B cell (primary cell): ENCODE results near the gene STAG1. TPM values are rescaled to one million over a fixed set of nuclear protein-coding genes. Genes with fewer than 3 reads are reported as not detected.
"Not testable (repeated sequence)": the region's sequence is repeated elsewhere in the genome, so short reads cannot be mapped to it uniquely, and the experiment has no call there.

Experiments
- ATAC-seq: fragments of 200-7000 bp; cut with Tn5 transposase; one replicate; pipeline ENCODE4 v1.10.0; 2021; ENCODE audit warnings: low read depth, mild to moderate bottlenecking, moderate number of reproducible peaks, moderate library complexity
- CTCF ChIA-PET: fragments of 350-600 bp; sonication (Branson Sonifier 250); formaldehyde crosslinking; loops from one replicate; lab custom pipeline; 2021; ENCODE audit warnings: antibody characterized with exemption, inconsistent platforms; lab: Charles Lee
- POLR2A ChIA-PET: fragments of 350-600 bp; sonication (Branson Sonifier 250); formaldehyde crosslinking; loops from one replicate; lab custom pipeline; 2021; ENCODE audit warnings: antibody characterized with exemption; lab: Charles Lee
- DNase-seq: peaks from one replicate; pipeline ENCODE4 v3.0.0; 2013
- H2AFZ ChIP-seq: 2 replicates; pipeline ENCODE4 v1.6.1; 2012; ENCODE audit warnings: mild to moderate bottlenecking, low read depth, low read length; ENCODE audit not compliant: insufficient read depth, poor library complexity, severe bottlenecking
- H3K27ac ChIP-seq, 2 donors: 1 replicate in 1 of 2; 2 replicates in 1 of 2; pipeline ENCODE4 v1.5.1; 2012 to 2013; ENCODE audit warnings: low read length in 2 of 2, mild to moderate bottlenecking in 2 of 2, moderate library complexity in 1 of 2
- H3K27me3 ChIP-seq, 4 experiments: fragments of 200-600 bp in 1 of 4; sonication (generic) in 1 of 4; replicated peaks in 1 of 4; 1 replicate in 2 of 4; 2 replicates in 2 of 4; pipeline versions ENCODE4 v1.6.1 to v1.7.0; 2013 to 2016; ENCODE audit warnings: low read length in 3 of 4, mild to moderate bottlenecking in 2 of 4, mixed read lengths in 1 of 4, moderate library complexity in 1 of 4; ENCODE audit not compliant: insufficient read depth in 4 of 4, control insufficient read depth in 3 of 4; ENCODE audit errors: control extremely low read depth in 1 of 4
- H3K36me3 ChIP-seq, 2 experiments: replicated peaks in 1 of 2; 1 replicate in 1 of 2; 2 replicates in 1 of 2; pipeline versions ENCODE4 v1.6.1 to v1.7.1; 2013; ENCODE audit warnings: low read length in 1 of 2; ENCODE audit not compliant: insufficient read depth in 2 of 2, control insufficient read depth in 1 of 2; ENCODE audit errors: control extremely low read depth in 1 of 2, extremely low read depth in 1 of 2
- H3K4me1 ChIP-seq, 2 donors: fragments of 200-600 bp in 1 of 2; sonication (generic) in 1 of 2; 1 replicate in 1 of 2; 2 replicates in 1 of 2; pipeline versions ENCODE4 v1.5.1 to v1.6.1; 2013 to 2017; ENCODE audit warnings: low read length in 2 of 2; ENCODE audit not compliant: control insufficient read depth in 2 of 2, insufficient read depth in 2 of 2
- H3K4me2 ChIP-seq: replicated peaks from 2 replicates; pipeline ENCODE3; 2012; ENCODE audit warnings: mild to moderate bottlenecking, low read depth, low read length; ENCODE audit not compliant: poor library complexity, severe bottlenecking
- H3K4me3 ChIP-seq, 5 experiments: fragments of 200-600 bp in 1 of 5; sonication (generic) in 1 of 5; 1 replicate in 3 of 5; 2 replicates in 2 of 5; pipeline versions ENCODE4 v1.5.1 to v1.7.0; 2011 to 2016; ENCODE audit warnings: low read length in 4 of 5, mild to moderate bottlenecking in 4 of 5, low read depth in 2 of 5, control low read depth in 1 of 5, moderate library complexity in 1 of 5; ENCODE audit not compliant: insufficient read depth in 1 of 5; ENCODE audit errors: control extremely low read depth in 1 of 5, extremely low read depth in 1 of 5
- H3K79me2 ChIP-seq: fragments of 200-600 bp; sonication (generic); one replicate; pipeline ENCODE4 v1.6.0; 2016; ENCODE audit warnings: low read length; ENCODE audit not compliant: control insufficient read depth, insufficient read depth
- H3K9ac ChIP-seq: fragments of 200-600 bp; sonication (generic); 2 replicates; pipeline ENCODE4 v1.6.1; 2017; ENCODE audit warnings: mild to moderate bottlenecking, low read length, moderate library complexity
- H3K9me3 ChIP-seq, 3 donors: one replicate each; pipeline versions ENCODE4 v1.6.1 to v1.7.1; 2013; ENCODE audit warnings: low read length in 2 of 3; ENCODE audit not compliant: control insufficient read depth in 2 of 3, insufficient read depth in 1 of 3; ENCODE audit errors: control extremely low read depth in 1 of 3
- H4K20me1 ChIP-seq: 2 replicates; pipeline ENCODE4 v1.6.0; 2012; ENCODE audit warnings: mild to moderate bottlenecking, low read length; ENCODE audit not compliant: insufficient read depth, control insufficient read depth, poor library complexity, severe bottlenecking
- H3K27ac Mint-ChIP-seq: one replicate; pipeline ENCODE4 v1.8.0; 2021; ENCODE audit warnings: mixed read lengths
- H3K27me3 Mint-ChIP-seq: one replicate; pipeline ENCODE4 v1.8.0; 2021; ENCODE audit warnings: mixed read lengths
- H3K4me1 Mint-ChIP-seq: one replicate; pipeline ENCODE4 v1.8.0; 2021; ENCODE audit warnings: mixed read lengths
- H3K4me3 Mint-ChIP-seq: one replicate; pipeline ENCODE4 v1.8.0; 2021; ENCODE audit warnings: mixed read lengths
- H3K9me3 Mint-ChIP-seq: one replicate; pipeline ENCODE4 v1.8.0; 2022; ENCODE audit warnings: mixed read lengths; ENCODE audit not compliant: insufficient read depth
- CTCF ChIP-seq: fragments of 200-600 bp; IDR thresholded peaks from one replicate; pipeline ENCODE4 v1.8.0; 2022; ENCODE audit warnings: antibody characterized with exemption, mild to moderate bottlenecking
- EZH2 ChIP-seq: IDR thresholded peaks from 2 replicates; pipeline ENCODE4 v1.6.1; 2012; ENCODE audit warnings: borderline replicate concordance, low read depth, mild to moderate bottlenecking, moderate library complexity, low read length; ENCODE audit not compliant: insufficient read depth, poor library complexity, severe bottlenecking
- WGBS: methylation state at CpG from one replicate; pipeline ENCODE4 v1.1.5; 2013; ENCODE audit warnings: missing lambda C conversion rate; ENCODE audit not compliant: insufficient coverage; 5-methylcytosine and 5-hydroxymethylcytosine counted together
- intact Hi-C: fragments of 100-400 bp; cut with micrococcal nuclease; formaldehyde crosslinking; loops from one replicate; pipeline ENCODE4 v1.10.0; 2022
- polyA plus RNA-seq: library from polyadenylated mRNA; depleted of rRNA; stranded (reverse); fragments of >200 nt; gene quantifications from 2 replicates; pipeline ENCODE4 v1.2.3, GENCODE V29; 2012
- total RNA-seq, 2 donors: library from RNA; stranded (reverse); fragments of 120-200 nt in 1 of 2; gene quantifications; 1 replicate in 1 of 2; 2 replicates in 1 of 2; pipeline versions ENCODE4 v1.2.3 to v1.2.4, GENCODE V29; 2013 to 2022

STAG1 gene
- total and polyA plus RNA-seq, 2 donors (not counting 1 experiment from before 2014, with no cell fraction given) = 9.2 to 77.0 TPM

- peaks cover 44% of the 10 kb centered on the region for H4K20me1 ChIP-seq
- no peak overlapping the region for H3K4me3 ChIP-seq
- DNase-seq (no peak), ATAC-seq (no peak)
- POLR2A ChIA-PET = no interaction called here
- no peak overlapping the region for H3K27ac ChIP-seq
- peaks cover 0 to 2% of the 10 kb centered on the region in 2 experiments for H3K36me3 ChIP-seq
- peaks cover 93% of the 10 kb centered on the region for H3K79me2 ChIP-seq
- no peaks in the 10 kb centered on the region for H3K27me3 ChIP-seq
- Mint-ChIP-seq H3K9me3 (no peaks in the 10 kb centered on the region), H3K4me1 (peaks cover 14% of the 10 kb centered on the region), H3K4me3 (no peak overlapping the region), H3K27ac (no peak overlapping the region), H3K27me3 (no peaks in the 10 kb centered on the region)
- CTCF ChIA-PET = no interaction called here
- TF ChIP-seq EZH2 (no peak), CTCF (no peak)
- H3K4me1 ChIP-seq = no peaks in the 10 kb centered on the region
- peaks cover 0 to 2% (median 0%) of the 10 kb centered on the region in 3 donors for H3K9me3 ChIP-seq
- no peak overlapping the region for H3K4me2 ChIP-seq
- intact Hi-C loops = no loop called here
- WGBS = 93% methylated on average over 4 of the region's 7 CpGs
- H2AFZ ChIP-seq = no peak overlapping the region
- H3K9ac ChIP-seq = no peak overlapping the region
Observed at GRCh38 chr3:136711277-136711676, 40.9 kb downstream of the STAG1 start.

- H3K79me2 ChIP-seq = peaks cover 95% of the 10 kb centered on the region
- H3K27ac Mint-ChIP-seq, CTCF ChIA-PET, POLR2A ChIA-PET, H3K4me3 Mint-ChIP-seq, H3K36me3 ChIP-seq, ATAC-seq, DNase-seq, H2AFZ ChIP-seq, H3K9me3 ChIP-seq, intact Hi-C loops, H3K4me1 ChIP-seq, H3K27me3 Mint-ChIP-seq, H3K4me2 ChIP-seq, H3K9me3 Mint-ChIP-seq, H3K9ac ChIP-seq, H3K27me3 ChIP-seq, H3K27ac ChIP-seq, H3K4me3 ChIP-seq: not testable (repeated sequence)
- peaks cover 26% of the 10 kb centered on the region for H3K4me1 Mint-ChIP-seq
- peaks cover 47% of the 10 kb centered on the region for H4K20me1 ChIP-seq
- WGBS = 100% methylated on average over 1 of the region's 1 CpG
Observed at GRCh38 chr3:136709775-136710174, 42.4 kb downstream of the STAG1 start.
